GM06990 (cell line): ENCODE data around the gene NIPBL.

Source experiments
- DNase-seq: peaks from one replicate; pipeline ENCODE4 v3.0.0-alpha.2; 2011; ENCODE audit not compliant: insufficient read length; ENCODE audit errors: extremely low read depth
- H3K27me3 ChIP-seq: replicated peaks from 2 replicates; pipeline ENCODE4 v1.6.0; 2011; ENCODE audit warnings: low read length; ENCODE audit not compliant: control insufficient read depth, insufficient read depth
- H3K36me3 ChIP-seq: 2 replicates; pipeline ENCODE4 v1.5.1; 2011; ENCODE audit warnings: low read length; ENCODE audit not compliant: control insufficient read depth, insufficient read depth
- H3K4me3 ChIP-seq: replicated peaks from 2 replicates; pipeline ENCODE4 v1.5.1; 2011; ENCODE audit warnings: low read depth, mild to moderate bottlenecking, control low read depth, low read length
- TF ChIP-seq, protein P1 (sequence below): IDR thresholded peaks from 2 replicates; pipeline ENCODE4 v1.5.1; 2011; ENCODE audit warnings: low read length, control low read depth, mild to moderate bottlenecking, inconsistent platforms; ENCODE audit not compliant: insufficient read depth, poor library complexity, severe bottlenecking

Gene NIPBL

DNA sequence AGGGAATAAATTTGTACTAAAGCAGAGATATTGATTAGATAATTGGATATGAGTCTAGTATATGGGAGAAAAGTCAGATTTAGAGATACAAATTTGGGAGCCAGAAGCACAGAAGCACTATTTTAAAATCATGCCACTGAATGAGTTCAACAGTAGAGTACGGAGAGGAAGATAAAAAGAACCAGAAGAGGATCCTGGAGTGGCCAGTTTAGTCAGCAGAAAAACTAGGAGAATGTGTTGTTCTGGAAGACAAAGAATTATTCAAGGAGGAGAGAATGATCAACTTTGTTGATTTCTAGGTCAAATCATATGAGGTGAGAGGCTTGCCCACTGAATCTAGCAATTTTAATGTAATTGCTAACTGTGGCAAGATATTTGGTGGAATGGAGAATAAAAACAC is 67.0 kb downstream of the NIPBL start:
- no peak for DNase-seq
- H3K36me3 ChIP-seq: no peaks in the 10 kb centered on the region; the same call in 1 of the 2 replicates
- no peaks in the 10 kb centered on the region for H3K27me3 ChIP-seq
- TF ChIP-seq, protein P1, sequence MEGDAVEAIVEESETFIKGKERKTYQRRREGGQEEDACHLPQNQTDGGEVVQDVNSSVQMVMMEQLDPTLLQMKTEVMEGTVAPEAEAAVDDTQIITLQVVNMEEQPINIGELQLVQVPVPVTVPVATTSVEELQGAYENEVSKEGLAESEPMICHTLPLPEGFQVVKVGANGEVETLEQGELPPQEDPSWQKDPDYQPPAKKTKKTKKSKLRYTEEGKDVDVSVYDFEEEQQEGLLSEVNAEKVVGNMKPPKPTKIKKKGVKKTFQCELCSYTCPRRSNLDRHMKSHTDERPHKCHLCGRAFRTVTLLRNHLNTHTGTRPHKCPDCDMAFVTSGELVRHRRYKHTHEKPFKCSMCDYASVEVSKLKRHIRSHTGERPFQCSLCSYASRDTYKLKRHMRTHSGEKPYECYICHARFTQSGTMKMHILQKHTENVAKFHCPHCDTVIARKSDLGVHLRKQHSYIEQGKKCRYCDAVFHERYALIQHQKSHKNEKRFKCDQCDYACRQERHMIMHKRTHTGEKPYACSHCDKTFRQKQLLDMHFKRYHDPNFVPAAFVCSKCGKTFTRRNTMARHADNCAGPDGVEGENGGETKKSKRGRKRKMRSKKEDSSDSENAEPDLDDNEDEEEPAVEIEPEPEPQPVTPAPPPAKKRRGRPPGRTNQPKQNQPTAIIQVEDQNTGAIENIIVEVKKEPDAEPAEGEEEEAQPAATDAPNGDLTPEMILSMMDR: no peak
- H3K4me3 ChIP-seq: no peak overlapping the region

DNA sequence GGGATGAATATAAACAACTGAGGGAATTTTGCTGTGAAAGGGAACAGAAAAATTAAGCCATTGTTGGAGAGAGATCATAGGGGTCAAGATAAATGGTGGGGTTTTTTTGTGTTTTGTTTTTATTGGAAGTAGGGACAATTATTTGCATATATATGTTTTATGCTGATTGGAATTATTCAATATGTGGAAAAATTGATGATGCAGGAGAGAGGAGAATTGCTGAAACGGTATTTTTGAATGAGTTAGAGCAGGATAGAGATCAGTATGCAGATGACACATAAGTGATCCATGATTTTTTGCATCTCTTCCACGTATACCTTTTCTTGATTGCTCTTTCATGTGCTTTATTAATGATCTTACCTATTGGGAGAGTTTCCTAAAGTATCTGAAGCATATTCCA is 67.5 kb downstream of the NIPBL start:
- Histone ChIP-seq H3K27me3 (no peaks in the 10 kb centered on the region), H3K36me3 (no peaks in the 10 kb centered on the region; the same call in 1 of the 2 replicates), H3K4me3 (no peak overlapping the region)
- no peak for DNase-seq
- TF ChIP-seq, protein P1: no peak

DNA sequence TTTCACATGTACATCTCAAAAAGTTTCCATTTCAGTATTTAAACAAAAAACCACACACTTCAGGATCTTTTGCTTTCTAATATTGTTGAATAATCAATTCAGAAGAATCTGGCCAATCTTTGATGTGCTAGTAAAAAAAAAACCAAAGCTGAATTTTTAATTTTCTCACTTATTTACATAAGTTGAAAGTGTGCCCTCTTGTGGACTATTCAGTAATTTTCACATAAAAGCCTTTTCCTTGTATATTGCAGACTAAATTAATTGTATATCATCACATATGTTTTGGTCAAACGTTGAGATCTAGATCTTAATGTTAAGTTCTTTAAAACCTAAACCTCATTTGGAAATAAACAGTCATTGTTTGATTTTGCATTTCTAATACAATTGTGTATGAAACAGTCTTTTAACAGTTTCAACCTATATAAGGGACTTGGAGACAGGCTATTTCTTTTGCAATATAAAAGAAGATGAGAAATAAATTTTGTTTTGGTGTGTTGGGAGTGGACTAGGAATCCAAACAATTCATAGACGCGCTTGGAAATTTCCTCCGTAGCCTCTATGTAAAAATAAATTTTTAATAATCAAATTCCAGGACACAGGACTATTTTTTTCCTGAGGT is 68.1 kb downstream of the NIPBL start:
- Histone ChIP-seq H3K36me3 (no peaks in the 10 kb centered on the region), H3K27me3 (no peaks in the 10 kb centered on the region), H3K4me3 (no peak overlapping the region)
- TF ChIP-seq, protein P1: peak; percentile 33
- peak; percentile 8 for DNase-seq

DNA sequence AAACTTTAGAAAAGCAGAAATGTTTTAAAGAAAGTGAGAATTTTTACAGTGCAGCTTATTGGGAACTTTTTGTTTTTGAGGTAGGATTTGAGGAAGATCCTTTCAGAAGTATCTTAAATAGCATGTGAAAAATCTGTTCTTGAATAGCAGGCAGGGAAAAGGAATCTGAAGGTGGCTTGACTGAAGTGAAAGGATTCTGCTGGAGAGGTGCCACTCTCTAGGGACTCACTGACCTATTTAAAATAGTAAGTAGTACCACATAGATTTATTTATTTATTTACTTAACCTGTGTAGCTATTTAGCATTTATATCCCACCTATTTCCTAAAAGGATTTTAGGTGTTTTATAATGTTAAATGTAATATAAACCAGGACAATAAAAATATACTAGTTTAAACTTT is 69.1 kb downstream of the NIPBL start:
- Histone ChIP-seq H3K36me3 (no peaks in the 10 kb centered on the region), H3K27me3 (no peaks in the 10 kb centered on the region), H3K4me3 (no peak overlapping the region)
- DNase-seq: no peak
- TF ChIP-seq, protein P1: no peak

DNA sequence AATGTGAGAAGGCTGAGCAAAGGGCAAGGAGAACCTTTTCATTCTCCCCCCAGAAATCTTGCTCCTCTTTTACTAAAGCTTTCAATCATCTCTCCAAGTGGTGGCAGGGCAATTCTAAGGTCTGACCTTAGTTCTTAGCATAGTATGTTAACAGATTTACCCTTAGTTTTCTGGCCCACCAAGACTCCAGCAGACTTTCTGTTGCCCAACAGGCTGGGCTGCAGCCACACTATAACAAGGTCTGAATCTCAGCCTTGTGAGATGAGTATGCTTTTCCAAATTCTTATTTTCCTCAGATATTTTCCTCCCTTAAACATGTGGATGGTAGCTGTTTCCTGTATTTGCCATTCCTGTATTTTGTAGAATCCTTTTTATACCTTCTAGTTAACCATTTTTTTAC is 69.5 kb downstream of the NIPBL start:
- Histone ChIP-seq H3K4me3 (no peak overlapping the region), H3K36me3 (no peaks in the 10 kb centered on the region), H3K27me3 (no peaks in the 10 kb centered on the region)
- TF ChIP-seq, protein P1: no peak
- DNase-seq: no peak

DNA sequence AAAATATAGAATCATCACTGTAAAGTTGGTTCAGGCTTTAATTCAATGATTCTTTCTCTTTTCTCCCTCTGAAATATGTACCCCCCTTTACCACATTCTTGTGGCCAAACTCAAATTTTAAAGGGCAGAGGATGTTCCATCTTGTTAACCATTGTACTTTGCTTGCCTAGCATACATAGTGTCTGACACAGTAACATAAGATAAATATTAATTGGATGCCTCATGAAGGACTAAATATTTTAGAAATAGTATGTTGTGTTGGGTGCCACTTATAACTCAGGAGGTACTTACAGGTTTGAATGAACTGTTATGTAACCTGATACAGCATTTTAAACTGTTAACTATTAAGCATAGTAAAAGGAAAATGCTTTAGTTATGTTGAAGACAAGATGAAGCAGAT is 71.5 kb downstream of the NIPBL start:
- no peak for DNase-seq
- Histone ChIP-seq H3K27me3 (no peaks in the 10 kb centered on the region), H3K36me3 (no peaks in the 10 kb centered on the region), H3K4me3 (no peak overlapping the region)
- TF ChIP-seq, protein P1: no peak
